ENCODE measurements around the gene SH2B2. TPM values are rescaled to one million over a fixed set of nuclear protein-coding genes. Genes with fewer than 3 reads are reported as not detected.
A peak's percentile ranks its signal among the peaks of the same experiment; 100 is the strongest.

The SH2B2 gene
- 10 to 100 TPM in 1 of 4 donors, 1 to 10 TPM in 3; 2.4 to 10.8 (median 7.6) TPM for total RNA-seq

DNA sequence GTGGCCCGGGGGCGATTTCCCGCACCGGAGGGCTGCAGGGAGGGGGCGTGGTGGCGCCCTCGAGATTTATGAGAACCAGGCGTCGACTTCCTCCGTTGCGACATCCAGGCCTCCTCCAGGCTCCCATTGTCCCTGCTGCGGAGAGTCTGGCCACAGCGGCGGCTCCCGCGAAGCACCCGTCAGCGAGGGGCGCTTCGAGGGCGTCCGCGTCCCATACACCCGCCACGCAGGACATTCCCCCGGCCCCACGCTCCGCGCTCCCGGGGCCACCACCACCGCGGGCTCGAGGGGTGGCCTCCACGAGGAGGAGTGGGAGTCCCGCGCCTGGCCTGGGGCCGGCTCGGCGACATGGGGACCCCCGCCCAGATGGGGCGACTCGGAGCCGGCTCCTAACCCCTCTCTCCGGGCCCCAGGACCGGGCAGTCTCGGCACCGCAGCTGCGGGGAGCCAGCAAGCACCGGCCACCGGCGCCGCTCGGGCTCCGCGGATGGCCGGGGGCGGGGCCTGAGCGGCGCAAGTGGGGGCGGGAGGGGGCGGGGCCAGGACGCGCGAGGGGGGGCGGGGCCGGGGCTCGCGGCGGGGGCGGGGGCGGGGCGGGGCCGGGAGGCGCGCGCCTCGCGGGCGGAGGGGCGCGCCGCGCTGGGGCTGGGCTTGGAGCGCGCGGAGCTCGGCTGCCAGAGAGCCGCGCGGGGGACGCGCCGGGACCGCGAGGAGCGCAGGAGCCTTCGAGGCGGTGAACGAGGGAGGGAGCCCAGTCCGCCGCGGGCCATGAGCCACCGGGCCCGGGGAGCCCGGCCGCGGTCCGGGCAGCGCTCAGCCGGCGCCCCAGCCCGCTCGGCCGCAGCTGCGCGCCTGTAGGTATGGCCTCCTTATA lies at the start of gene SH2B2:
Gene SH2B2, plus strand, starts transcription at position 632 of the 874 bp plus-strand sequence. CDS start 13,683 bp downstream, outside the sequence.
- peak; percentile 59 to 61 for DNase-seq (ENCODE audit: low spot score in 2 of 2)
- WGBS, 2 donors, result 0 to 1% methylated on average over 27 to 43 of the region's 116 CpGs

GRCh38 chr7:102239206-102239820 lies 47.4 kb upstream of the SH2B2 start:
- 92 to 96% methylated on average over 35 of the region's 35 CpGs for WGBS, 2 donors
- Histone ChIP-seq H3K36me3 (peaks cover 0 to 77% (median 10%) of the 10 kb centered on the region in 3 donors), H3K9me3 (no peaks in the 10 kb centered on the region), H3K4me1 (peaks cover 0 to 6% (median 0%) of the 10 kb centered on the region in 4 donors), H3K27me3 (no peaks in the 10 kb centered on the region), H3K4me3 (no peak overlapping the region), H3K27ac (no peak overlapping the region)
- no peak for TF ChIP-seq EP300 (IDR thresholded peaks at IDR 0.05)
- TF ChIP-seq, protein P1, sequence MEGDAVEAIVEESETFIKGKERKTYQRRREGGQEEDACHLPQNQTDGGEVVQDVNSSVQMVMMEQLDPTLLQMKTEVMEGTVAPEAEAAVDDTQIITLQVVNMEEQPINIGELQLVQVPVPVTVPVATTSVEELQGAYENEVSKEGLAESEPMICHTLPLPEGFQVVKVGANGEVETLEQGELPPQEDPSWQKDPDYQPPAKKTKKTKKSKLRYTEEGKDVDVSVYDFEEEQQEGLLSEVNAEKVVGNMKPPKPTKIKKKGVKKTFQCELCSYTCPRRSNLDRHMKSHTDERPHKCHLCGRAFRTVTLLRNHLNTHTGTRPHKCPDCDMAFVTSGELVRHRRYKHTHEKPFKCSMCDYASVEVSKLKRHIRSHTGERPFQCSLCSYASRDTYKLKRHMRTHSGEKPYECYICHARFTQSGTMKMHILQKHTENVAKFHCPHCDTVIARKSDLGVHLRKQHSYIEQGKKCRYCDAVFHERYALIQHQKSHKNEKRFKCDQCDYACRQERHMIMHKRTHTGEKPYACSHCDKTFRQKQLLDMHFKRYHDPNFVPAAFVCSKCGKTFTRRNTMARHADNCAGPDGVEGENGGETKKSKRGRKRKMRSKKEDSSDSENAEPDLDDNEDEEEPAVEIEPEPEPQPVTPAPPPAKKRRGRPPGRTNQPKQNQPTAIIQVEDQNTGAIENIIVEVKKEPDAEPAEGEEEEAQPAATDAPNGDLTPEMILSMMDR (IDR thresholded peaks at IDR 0.05), result no peak
- no peak for TF ChIP-seq POLR2A (IDR thresholded peaks at IDR 0.05)
- no peak for DNase-seq (ENCODE audit: low spot score in 2 of 2)

More for the DNA sequence above, at the start of gene SH2B2:
- peak; percentile 38 to 62 for TF ChIP-seq POLR2A (IDR thresholded peaks at IDR 0.05)
- TF ChIP-seq EP300 (IDR thresholded peaks at IDR 0.05), result peak in 1 of 2 donors; percentile 58
- TF ChIP-seq, protein P1 (IDR thresholded peaks at IDR 0.05), result no peak
- peak within 1 kb of the TSS; percentile 84 to 93 (median 89) for H3K27ac ChIP-seq
- H3K4me3 ChIP-seq, result peak within 1 kb of the TSS; percentile 76 to 94 (median 82)
- H3K4me1 ChIP-seq, result peaks cover 0 to 41% (median 23%) of the 10 kb centered on the region in 4 donors
- peaks cover 0 to 5% (median 0%) of the 10 kb centered on the region in 3 donors for H3K36me3 ChIP-seq
- H3K9me3 ChIP-seq, result no peaks in the 10 kb centered on the region
- no peaks in the 10 kb centered on the region for H3K27me3 ChIP-seq

GRCh38 chr7:102241431-102241830 lies 45.2 kb upstream of the SH2B2 start:
- H3K9me3 ChIP-seq, result no peaks in the 10 kb centered on the region
- no peak for DNase-seq (ENCODE audit: low spot score in 2 of 2)
- no peak for TF ChIP-seq POLR2A (IDR thresholded peaks at IDR 0.05)
- TF ChIP-seq, protein P1 (IDR thresholded peaks at IDR 0.05), result no peak
- TF ChIP-seq EP300 (IDR thresholded peaks at IDR 0.05), result no peak
- 85 to 88% methylated on average over 8 of the region's 8 CpGs for WGBS, 2 donors
- H3K4me3 ChIP-seq, result no peak overlapping the region
- no peaks in the 10 kb centered on the region for H3K27me3 ChIP-seq
- no peak overlapping the region for H3K27ac ChIP-seq
- peaks cover 0 to 3% (median 0%) of the 10 kb centered on the region in 4 donors for H3K4me1 ChIP-seq
- peaks cover 0 to 81% (median 10%) of the 10 kb centered on the region in 3 donors for H3K36me3 ChIP-seq

- no peak for DNase-seq (ENCODE audit: low spot score in 2 of 2)
- peaks cover 0 to 86% (median 9%) of the 10 kb centered on the region in 3 donors for H3K36me3 ChIP-seq
- H3K27ac ChIP-seq, result no peak overlapping the region
- no peaks in the 10 kb centered on the region for H3K4me1 ChIP-seq
- H3K27me3 ChIP-seq, result no peaks in the 10 kb centered on the region
- WGBS, 2 donors, result 87 to 95% methylated on average over 4 of the region's 4 CpGs
- no peaks in the 10 kb centered on the region for H3K9me3 ChIP-seq
- H3K4me3 ChIP-seq, result no peak overlapping the region
- TF ChIP-seq POLR2A (IDR thresholded peaks at IDR 0.05), result no peak
- TF ChIP-seq, protein P1 (IDR thresholded peaks at IDR 0.05), result no peak
- TF ChIP-seq EP300 (IDR thresholded peaks at IDR 0.05), result no peak
Measured at GRCh38 chr7:102244601-102245000, 42.1 kb upstream of the SH2B2 start.

All from tibial nerve (tissue), 4 donors.